H9 (cell line): Measurements from ENCODE around the gene KLF17. TPM values are rescaled to one million over a fixed set of nuclear protein-coding genes. Genes with fewer than 3 reads are reported as not detected.

Experiments used
- DNase-seq: peaks from one replicate; pipeline ENCODE4 v3.0.0-alpha.2; 2017
- H2AFZ ChIP-seq: one replicate; pipeline ENCODE4 v1.6.1; 2013; ENCODE audit warnings: mild to moderate bottlenecking, low read length, control low read depth, moderate library complexity
- H2AK5ac ChIP-seq: 2 replicates; pipeline ENCODE4 v1.6.1; 2013; ENCODE audit warnings: low read length, control low read depth, mixed read lengths; ENCODE audit not compliant: insufficient read length
- H2BK120ac ChIP-seq: one replicate; pipeline ENCODE4 v1.6.1; 2013; ENCODE audit warnings: low read depth, mild to moderate bottlenecking, low read length, control low read depth, inconsistent platforms; ENCODE audit not compliant: poor library complexity, severe bottlenecking
- H2BK12ac ChIP-seq: 2 replicates; pipeline ENCODE4 v1.6.1; 2013; ENCODE audit warnings: low read length, control low read depth, mixed read lengths, low read depth; ENCODE audit not compliant: insufficient read length
- H2BK15ac ChIP-seq: 2 replicates; pipeline ENCODE4 v1.6.1; 2013; ENCODE audit warnings: low read depth, low read length, control low read depth
- H2BK20ac ChIP-seq: one replicate; pipeline ENCODE4 v1.6.1; 2013; ENCODE audit warnings: low read depth, mild to moderate bottlenecking, low read length, control low read depth, inconsistent platforms; ENCODE audit not compliant: poor library complexity, severe bottlenecking
- H2BK5ac ChIP-seq: 2 replicates; pipeline ENCODE4 v1.6.1; 2013; ENCODE audit warnings: low read length, control low read depth, mixed read lengths; ENCODE audit not compliant: insufficient read length
- H3K14ac ChIP-seq: 2 replicates; pipeline ENCODE4 v1.6.1; 2013; ENCODE audit warnings: low read length, control low read depth; ENCODE audit not compliant: insufficient read depth
- H3K18ac ChIP-seq: 2 replicates; pipeline ENCODE4 v1.6.1; 2013; ENCODE audit warnings: low read depth, mild to moderate bottlenecking, mixed read lengths, low read length, control low read depth; ENCODE audit not compliant: insufficient read length
- H3K23ac ChIP-seq: 2 replicates; pipeline ENCODE4 v1.6.1; 2013; ENCODE audit warnings: low read length, control low read depth, mixed read lengths, low read depth; ENCODE audit not compliant: insufficient read length
- H3K23me2 ChIP-seq: 2 replicates; pipeline ENCODE4 v1.6.1; 2013; ENCODE audit warnings: low read depth, mild to moderate bottlenecking, mixed read lengths, low read length, control low read depth; ENCODE audit not compliant: insufficient read length, poor library complexity, severe bottlenecking
- H3K27ac ChIP-seq: 2 replicates; pipeline ENCODE4 v1.5.1; 2013; ENCODE audit warnings: low read length, control low read depth, mixed read lengths, low read depth; ENCODE audit not compliant: insufficient read length
- H3K27me3 ChIP-seq: 2 replicates; pipeline ENCODE4 v1.6.1; 2013; ENCODE audit warnings: low read length, control low read depth, inconsistent platforms; ENCODE audit not compliant: insufficient read depth
- H3K4ac ChIP-seq: 2 replicates; pipeline ENCODE4 v1.6.1; 2013; ENCODE audit warnings: low read depth, mild to moderate bottlenecking, control low read depth, inconsistent platforms, low read length, moderate library complexity
- H3K4me1 ChIP-seq: 2 replicates; pipeline ENCODE4 v1.6.1; 2013; ENCODE audit warnings: low read length, control low read depth, inconsistent platforms; ENCODE audit not compliant: insufficient read depth
- H3K4me2 ChIP-seq: 2 replicates; pipeline ENCODE4 v1.6.1; 2013; ENCODE audit warnings: low read length, control low read depth, mixed read lengths; ENCODE audit not compliant: insufficient read length, insufficient read depth
- H3K56ac ChIP-seq: 2 replicates; pipeline ENCODE4 v1.6.1; 2013; ENCODE audit warnings: low read depth, mild to moderate bottlenecking, mixed read lengths, low read length, control low read depth; ENCODE audit not compliant: insufficient read length
- H3K79me1 ChIP-seq: 2 replicates; pipeline ENCODE4 v1.6.1; 2013; ENCODE audit warnings: low read depth, mild to moderate bottlenecking, moderate library complexity, low read length, control low read depth, inconsistent platforms; ENCODE audit not compliant: insufficient read depth, poor library complexity, severe bottlenecking
- H3K79me2 ChIP-seq: 2 replicates; pipeline ENCODE4 v1.6.1; 2013; ENCODE audit warnings: low read length, control low read depth, inconsistent platforms; ENCODE audit not compliant: insufficient read depth
- H3K9ac ChIP-seq: 2 replicates; pipeline ENCODE4 v1.6.1; 2013; ENCODE audit warnings: low read length, control low read depth, mixed read lengths; ENCODE audit not compliant: insufficient read length; ENCODE audit errors: extremely low read depth
- H3K9me3 ChIP-seq: one replicate; pipeline ENCODE4 v1.6.1; 2013; ENCODE audit warnings: low read depth, low read length, inconsistent platforms; ENCODE audit not compliant: control insufficient read depth
- H3T11ph ChIP-seq: one replicate; pipeline ENCODE4 v1.6.1; 2013; ENCODE audit warnings: mild to moderate bottlenecking, low read length, control low read depth, inconsistent platforms
- H4K20me1 ChIP-seq: one replicate; pipeline ENCODE4 v1.6.1; 2013; ENCODE audit not compliant: control insufficient read depth, insufficient read length, insufficient read depth
- H4K5ac ChIP-seq: 2 replicates; pipeline ENCODE4 v1.6.1; 2013; ENCODE audit warnings: low read depth, mild to moderate bottlenecking, mixed read lengths, low read length, control low read depth; ENCODE audit not compliant: insufficient read length
- H4K8ac ChIP-seq: replicated peaks from 2 replicates; pipeline ENCODE4 v1.6.1; 2013; ENCODE audit warnings: low read length, control low read depth, mixed read lengths, low read depth; ENCODE audit not compliant: insufficient read length
- H4K91ac ChIP-seq: 2 replicates; pipeline ENCODE4 v1.6.1; 2013; ENCODE audit warnings: low read depth, mild to moderate bottlenecking, moderate library complexity, mixed read lengths, low read length, control low read depth; ENCODE audit not compliant: insufficient read length
- H3K27ac Mint-ChIP-seq, 3 experiments: 2 replicates in 2 of 3; 3 replicates in 1 of 3; pipeline ENCODE4 v1.8.0; 2020 to 2021; ENCODE audit warnings: mixed read lengths in 3 of 3, mild to moderate bottlenecking in 1 of 3, moderate library complexity in 1 of 3
- H3K27me3 Mint-ChIP-seq: 2 replicates; pipeline ENCODE4 v1.8.0; 2021; ENCODE audit warnings: low read depth, mild to moderate bottlenecking, moderate library complexity, mixed read lengths
- H3K36me3 Mint-ChIP-seq, 3 experiments: 2 replicates in 2 of 3; 3 replicates in 1 of 3; pipeline ENCODE4 v1.8.0; 2020 to 2021; ENCODE audit warnings: low read depth in 3 of 3, mixed read lengths in 3 of 3; ENCODE audit not compliant: insufficient read depth in 1 of 3
- H3K4me1 Mint-ChIP-seq, 2 experiments: 2 replicates each; pipeline ENCODE4 v1.8.0; 2020; ENCODE audit warnings: mixed read lengths in 2 of 2
- H3K4me3 Mint-ChIP-seq, 2 experiments: 2 replicates in 1 of 2; 3 replicates in 1 of 2; pipeline ENCODE4 v1.8.0; 2020 to 2021; ENCODE audit warnings: mild to moderate bottlenecking in 2 of 2, mixed read lengths in 2 of 2, moderate library complexity in 1 of 2
- H3K9me3 Mint-ChIP-seq, 2 experiments: 2 replicates in 1 of 2; 3 replicates in 1 of 2; pipeline ENCODE4 v1.8.0; 2020; ENCODE audit warnings: mild to moderate bottlenecking in 2 of 2, mixed read lengths in 2 of 2, moderate library complexity in 1 of 2
- WGBS: extraction: QIAGEN DNeasy Blood & Tissue Kit; methylation state at CpG from one replicate; pipeline ENCODE4 v1.1.7; 2013; ENCODE audit warnings: missing lambda C conversion rate, low lambda C conversion rate, mixed read lengths; ENCODE audit not compliant: insufficient read length; ENCODE audit errors: extremely low coverage; 5-methylcytosine and 5-hydroxymethylcytosine counted together
- total RNA-seq: library from RNA; stranded (reverse); gene quantifications from 2 replicates; pipeline ENCODE4 v1.2.1, GENCODE V29; 2021
- TF ChIP-seq, protein P1 (sequence below): fragments of 200-600 bp; sonication (generic); conservative IDR thresholded peaks from 3 replicates; pipeline ENCODE4 v1.8.0; 2021; ENCODE audit warnings: antibody characterized with exemption, mild to moderate bottlenecking

The KLF17 gene
- total RNA-seq, 1 experiment from 2014 or later, result 0.09 TPM

DNA sequence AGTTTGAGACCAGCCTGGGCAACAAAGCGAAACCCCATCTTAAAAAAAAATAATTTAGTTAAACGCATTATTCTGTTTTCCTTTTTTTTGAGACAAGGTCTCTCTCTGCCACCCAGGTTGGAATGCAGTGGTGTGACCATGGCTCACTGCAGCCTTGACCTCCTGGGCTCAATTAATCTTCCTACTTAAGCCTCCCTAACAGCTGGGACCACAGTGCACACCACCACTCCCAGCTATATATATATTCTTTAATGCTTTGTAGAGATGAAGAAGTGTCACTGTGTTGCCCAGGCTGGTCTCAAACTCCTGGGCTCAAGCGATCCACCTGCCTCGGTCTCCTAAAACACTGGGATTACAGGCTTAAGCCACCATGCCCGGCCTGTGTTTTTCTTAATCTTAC is 7.7 kb upstream of the KLF17 start:
- H2AFZ ChIP-seq, result no peak overlapping the region
- no peak overlapping the region for H2BK20ac ChIP-seq
- H4K8ac ChIP-seq, result no peak overlapping the region
- no peak overlapping the region for H3K27ac Mint-ChIP-seq
- H3K4me3 Mint-ChIP-seq, result no peak overlapping the region
- no peak overlapping the region for H3K56ac ChIP-seq
- no peaks in the 10 kb centered on the region for H3K9me3 ChIP-seq
- no peak for DNase-seq
- no peaks in the 10 kb centered on the region for H3K23me2 ChIP-seq
- no peak overlapping the region for H3K27ac ChIP-seq
- H3K18ac ChIP-seq, result no peak overlapping the region
- no CpG with 5 or more reads among the region's 5 CpGs for WGBS
- H3K36me3 Mint-ChIP-seq, result no peaks in the 10 kb centered on the region
- no peak overlapping the region for H2BK12ac ChIP-seq
- H3K23ac ChIP-seq, result no peak overlapping the region
- no peak overlapping the region for H3K14ac ChIP-seq
- no peak overlapping the region for H3K9ac ChIP-seq
- no peaks in the 10 kb centered on the region for H4K20me1 ChIP-seq
- H2BK5ac ChIP-seq, result no peak overlapping the region
- no peaks in the 10 kb centered on the region for H3K79me1 ChIP-seq
- H3K4ac ChIP-seq, result no peak overlapping the region
- no peak overlapping the region for H4K91ac ChIP-seq
- H3K4me1 Mint-ChIP-seq, result peaks cover 23 to 25% of the 10 kb centered on the region in 2 experiments
- TF ChIP-seq, protein P1, sequence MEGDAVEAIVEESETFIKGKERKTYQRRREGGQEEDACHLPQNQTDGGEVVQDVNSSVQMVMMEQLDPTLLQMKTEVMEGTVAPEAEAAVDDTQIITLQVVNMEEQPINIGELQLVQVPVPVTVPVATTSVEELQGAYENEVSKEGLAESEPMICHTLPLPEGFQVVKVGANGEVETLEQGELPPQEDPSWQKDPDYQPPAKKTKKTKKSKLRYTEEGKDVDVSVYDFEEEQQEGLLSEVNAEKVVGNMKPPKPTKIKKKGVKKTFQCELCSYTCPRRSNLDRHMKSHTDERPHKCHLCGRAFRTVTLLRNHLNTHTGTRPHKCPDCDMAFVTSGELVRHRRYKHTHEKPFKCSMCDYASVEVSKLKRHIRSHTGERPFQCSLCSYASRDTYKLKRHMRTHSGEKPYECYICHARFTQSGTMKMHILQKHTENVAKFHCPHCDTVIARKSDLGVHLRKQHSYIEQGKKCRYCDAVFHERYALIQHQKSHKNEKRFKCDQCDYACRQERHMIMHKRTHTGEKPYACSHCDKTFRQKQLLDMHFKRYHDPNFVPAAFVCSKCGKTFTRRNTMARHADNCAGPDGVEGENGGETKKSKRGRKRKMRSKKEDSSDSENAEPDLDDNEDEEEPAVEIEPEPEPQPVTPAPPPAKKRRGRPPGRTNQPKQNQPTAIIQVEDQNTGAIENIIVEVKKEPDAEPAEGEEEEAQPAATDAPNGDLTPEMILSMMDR, result no peak
- no peaks in the 10 kb centered on the region for H3K27me3 ChIP-seq
- H3K9me3 Mint-ChIP-seq, result no peaks in the 10 kb centered on the region
- H4K5ac ChIP-seq, result no peak overlapping the region
- no peaks in the 10 kb centered on the region for H3K79me2 ChIP-seq
- H2AK5ac ChIP-seq, result no peak overlapping the region
- H3T11ph ChIP-seq, result no peak overlapping the region
- no peaks in the 10 kb centered on the region for H3K4me1 ChIP-seq
- H3K4me2 ChIP-seq, result no peak overlapping the region
- peaks cover 2% of the 10 kb centered on the region; the same call in 1 of the 2 replicates for H3K27me3 Mint-ChIP-seq
- H2BK120ac ChIP-seq, result no peak overlapping the region
- H2BK15ac ChIP-seq, result no peak overlapping the region
